Measurements from ENCODE around the gene NUP210. TPM values are rescaled to one million over a fixed set of nuclear protein-coding genes. Genes with fewer than 3 reads are reported as not detected.
A peak's percentile ranks its signal among the peaks of the same experiment; 100 is the strongest.

The NUP210 gene
- total and polyA plus RNA-seq, 2 experiments from 2014 or later, result 13.8 to 73.9 TPM

DNA sequence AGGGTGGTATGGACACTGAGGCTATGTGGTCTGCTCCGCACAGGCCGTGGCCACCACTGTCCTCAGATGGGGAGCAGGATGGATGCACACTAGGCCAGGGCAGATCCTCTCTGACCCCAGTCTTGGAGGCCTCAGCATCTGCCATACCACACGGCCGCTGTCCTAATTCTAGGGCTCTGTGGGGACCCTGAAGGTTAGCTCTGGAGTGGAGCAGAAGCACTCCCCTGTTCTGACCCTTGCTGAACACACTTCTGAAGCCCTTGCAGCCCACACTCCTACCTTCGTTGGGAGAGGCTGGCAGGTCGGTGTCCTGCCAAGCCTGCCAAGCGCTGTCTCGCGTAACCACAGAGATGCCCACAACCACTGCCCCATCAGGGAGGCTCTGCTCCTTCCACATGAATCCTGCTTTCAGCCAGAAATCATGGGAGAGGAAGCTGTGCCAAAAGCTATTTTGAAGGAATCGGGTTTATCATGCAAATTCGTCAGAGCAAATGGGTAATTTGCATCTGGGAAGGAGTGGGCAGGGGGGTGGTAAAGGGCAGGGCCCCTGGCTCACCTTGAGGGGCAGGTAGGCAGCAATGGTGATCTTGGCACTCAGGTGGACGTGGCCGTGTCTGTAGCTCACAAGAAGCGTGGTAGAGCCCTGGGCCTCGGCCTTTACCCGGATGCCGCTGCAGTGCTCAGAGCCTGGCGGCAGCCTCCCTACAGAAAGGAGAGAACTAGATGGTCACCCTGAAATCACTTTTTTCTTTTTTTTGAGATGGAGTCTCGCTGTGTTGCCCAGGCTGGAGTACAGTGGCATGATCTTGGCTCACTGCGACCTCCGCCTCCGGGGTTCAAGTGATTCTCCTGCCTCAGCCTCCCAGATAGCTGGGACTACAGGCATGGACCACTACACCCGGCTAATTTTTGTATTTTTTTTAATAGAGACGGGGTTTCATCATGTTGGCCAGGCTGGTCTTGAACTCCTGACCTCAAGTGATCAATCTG, 54.4 kb downstream of the NUP210 start:
- ATAC-seq, result peak; percentile 63
- Histone ChIP-seq H3K27ac (ENCODE audit: low read depth) (peak overlapping the region; percentile 90; the same call in 1 of the 2 replicates), H3K36me3 (ENCODE audit: insufficient read depth) (peaks cover 15% of the 10 kb centered on the region; the same call in 1 of the 2 replicates), H3K79me2 (replicated peaks; ENCODE audit: insufficient read depth) (no peaks in the 10 kb centered on the region), H3K27me3 (ENCODE audit: insufficient read depth) (no peaks in the 10 kb centered on the region), H3F3A (replicated peaks; ENCODE audit: low read depth) (no peaks in the 10 kb centered on the region; the same call in 1 of the 2 replicates), H3K9me2 (ENCODE audit: insufficient read depth) (no peaks in the 10 kb centered on the region), H3K4me1 (ENCODE audit: insufficient read depth) (peaks cover 14% of the 10 kb centered on the region), H4K20me1 (replicated peaks; ENCODE audit: insufficient read depth) (no peaks in the 10 kb centered on the region), H3K4me3 (peak overlapping the region; percentile 36; the same call in 1 of the 2 replicates), H2AFZ (no peak overlapping the region), H3K4me2 (peak overlapping the region; percentile 73)
- H3K27me3 Mint-ChIP-seq (ENCODE audit: insufficient read depth, low read depth, poor library complexity), result peaks cover 6% of the 10 kb centered on the region
- no peaks in the 10 kb centered on the region; the same call in 2 of the 3 replicates for H3K9me3 Mint-ChIP-seq
- H3K36me3 Mint-ChIP-seq (ENCODE audit: low read depth), result peaks cover 70% of the 10 kb centered on the region
- TF ChIP-seq, protein P1, sequence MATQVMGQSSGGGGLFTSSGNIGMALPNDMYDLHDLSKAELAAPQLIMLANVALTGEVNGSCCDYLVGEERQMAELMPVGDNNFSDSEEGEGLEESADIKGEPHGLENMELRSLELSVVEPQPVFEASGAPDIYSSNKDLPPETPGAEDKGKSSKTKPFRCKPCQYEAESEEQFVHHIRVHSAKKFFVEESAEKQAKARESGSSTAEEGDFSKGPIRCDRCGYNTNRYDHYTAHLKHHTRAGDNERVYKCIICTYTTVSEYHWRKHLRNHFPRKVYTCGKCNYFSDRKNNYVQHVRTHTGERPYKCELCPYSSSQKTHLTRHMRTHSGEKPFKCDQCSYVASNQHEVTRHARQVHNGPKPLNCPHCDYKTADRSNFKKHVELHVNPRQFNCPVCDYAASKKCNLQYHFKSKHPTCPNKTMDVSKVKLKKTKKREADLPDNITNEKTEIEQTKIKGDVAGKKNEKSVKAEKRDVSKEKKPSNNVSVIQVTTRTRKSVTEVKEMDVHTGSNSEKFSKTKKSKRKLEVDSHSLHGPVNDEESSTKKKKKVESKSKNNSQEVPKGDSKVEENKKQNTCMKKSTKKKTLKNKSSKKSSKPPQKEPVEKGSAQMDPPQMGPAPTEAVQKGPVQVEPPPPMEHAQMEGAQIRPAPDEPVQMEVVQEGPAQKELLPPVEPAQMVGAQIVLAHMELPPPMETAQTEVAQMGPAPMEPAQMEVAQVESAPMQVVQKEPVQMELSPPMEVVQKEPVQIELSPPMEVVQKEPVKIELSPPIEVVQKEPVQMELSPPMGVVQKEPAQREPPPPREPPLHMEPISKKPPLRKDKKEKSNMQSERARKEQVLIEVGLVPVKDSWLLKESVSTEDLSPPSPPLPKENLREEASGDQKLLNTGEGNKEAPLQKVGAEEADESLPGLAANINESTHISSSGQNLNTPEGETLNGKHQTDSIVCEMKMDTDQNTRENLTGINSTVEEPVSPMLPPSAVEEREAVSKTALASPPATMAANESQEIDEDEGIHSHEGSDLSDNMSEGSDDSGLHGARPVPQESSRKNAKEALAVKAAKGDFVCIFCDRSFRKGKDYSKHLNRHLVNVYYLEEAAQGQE (IDR thresholded peaks at IDR 0.05; ENCODE audit: unreplicated experiment), result no peak
- TF ChIP-seq NANOG (IDR thresholded peaks at IDR 0.05; ENCODE audit: borderline replicate concordance), result no peak
- TF ChIP-seq STAT1 (IDR thresholded peaks at IDR 0.05; ENCODE audit: unreplicated experiment), result no peak
- TF ChIP-seq EZH2 (IDR thresholded peaks at IDR 0.05; ENCODE audit: low read depth, unreplicated experiment), result no peak
- TF ChIP-seq EZH2phosphoT487 (IDR thresholded peaks at IDR 0.05; ENCODE audit: unreplicated experiment), result no peak
- TF ChIP-seq, protein P2, sequence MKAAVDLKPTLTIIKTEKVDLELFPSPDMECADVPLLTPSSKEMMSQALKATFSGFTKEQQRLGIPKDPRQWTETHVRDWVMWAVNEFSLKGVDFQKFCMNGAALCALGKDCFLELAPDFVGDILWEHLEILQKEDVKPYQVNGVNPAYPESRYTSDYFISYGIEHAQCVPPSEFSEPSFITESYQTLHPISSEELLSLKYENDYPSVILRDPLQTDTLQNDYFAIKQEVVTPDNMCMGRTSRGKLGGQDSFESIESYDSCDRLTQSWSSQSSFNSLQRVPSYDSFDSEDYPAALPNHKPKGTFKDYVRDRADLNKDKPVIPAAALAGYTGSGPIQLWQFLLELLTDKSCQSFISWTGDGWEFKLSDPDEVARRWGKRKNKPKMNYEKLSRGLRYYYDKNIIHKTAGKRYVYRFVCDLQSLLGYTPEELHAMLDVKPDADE (IDR thresholded peaks at IDR 0.05), result no peak
- TF ChIP-seq JUNB (IDR thresholded peaks at IDR 0.05; ENCODE audit: unreplicated experiment), result no peak
- no peak for TF ChIP-seq POLR2AphosphoS5 (IDR thresholded peaks at IDR 0.05; ENCODE audit: low read depth)
- TF ChIP-seq ZNF331 (CRISPR knock-in tag; IDR thresholded peaks at IDR 0.05; ENCODE audit: low read depth), result no peak
- TF ChIP-seq ZNF114 (CRISPR knock-in tag; IDR thresholded peaks at IDR 0.05), result no peak
- no peak for TF ChIP-seq CREB1 (CRISPR knock-in tag; IDR thresholded peaks at IDR 0.05; ENCODE audit: low read depth)
- TF ChIP-seq, protein P3, sequence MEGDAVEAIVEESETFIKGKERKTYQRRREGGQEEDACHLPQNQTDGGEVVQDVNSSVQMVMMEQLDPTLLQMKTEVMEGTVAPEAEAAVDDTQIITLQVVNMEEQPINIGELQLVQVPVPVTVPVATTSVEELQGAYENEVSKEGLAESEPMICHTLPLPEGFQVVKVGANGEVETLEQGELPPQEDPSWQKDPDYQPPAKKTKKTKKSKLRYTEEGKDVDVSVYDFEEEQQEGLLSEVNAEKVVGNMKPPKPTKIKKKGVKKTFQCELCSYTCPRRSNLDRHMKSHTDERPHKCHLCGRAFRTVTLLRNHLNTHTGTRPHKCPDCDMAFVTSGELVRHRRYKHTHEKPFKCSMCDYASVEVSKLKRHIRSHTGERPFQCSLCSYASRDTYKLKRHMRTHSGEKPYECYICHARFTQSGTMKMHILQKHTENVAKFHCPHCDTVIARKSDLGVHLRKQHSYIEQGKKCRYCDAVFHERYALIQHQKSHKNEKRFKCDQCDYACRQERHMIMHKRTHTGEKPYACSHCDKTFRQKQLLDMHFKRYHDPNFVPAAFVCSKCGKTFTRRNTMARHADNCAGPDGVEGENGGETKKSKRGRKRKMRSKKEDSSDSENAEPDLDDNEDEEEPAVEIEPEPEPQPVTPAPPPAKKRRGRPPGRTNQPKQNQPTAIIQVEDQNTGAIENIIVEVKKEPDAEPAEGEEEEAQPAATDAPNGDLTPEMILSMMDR (conservative IDR thresholded peaks at IDR 0.05; ENCODE audit: low read depth in 2 of 2), result no peak
- TF ChIP-seq, protein P4, sequence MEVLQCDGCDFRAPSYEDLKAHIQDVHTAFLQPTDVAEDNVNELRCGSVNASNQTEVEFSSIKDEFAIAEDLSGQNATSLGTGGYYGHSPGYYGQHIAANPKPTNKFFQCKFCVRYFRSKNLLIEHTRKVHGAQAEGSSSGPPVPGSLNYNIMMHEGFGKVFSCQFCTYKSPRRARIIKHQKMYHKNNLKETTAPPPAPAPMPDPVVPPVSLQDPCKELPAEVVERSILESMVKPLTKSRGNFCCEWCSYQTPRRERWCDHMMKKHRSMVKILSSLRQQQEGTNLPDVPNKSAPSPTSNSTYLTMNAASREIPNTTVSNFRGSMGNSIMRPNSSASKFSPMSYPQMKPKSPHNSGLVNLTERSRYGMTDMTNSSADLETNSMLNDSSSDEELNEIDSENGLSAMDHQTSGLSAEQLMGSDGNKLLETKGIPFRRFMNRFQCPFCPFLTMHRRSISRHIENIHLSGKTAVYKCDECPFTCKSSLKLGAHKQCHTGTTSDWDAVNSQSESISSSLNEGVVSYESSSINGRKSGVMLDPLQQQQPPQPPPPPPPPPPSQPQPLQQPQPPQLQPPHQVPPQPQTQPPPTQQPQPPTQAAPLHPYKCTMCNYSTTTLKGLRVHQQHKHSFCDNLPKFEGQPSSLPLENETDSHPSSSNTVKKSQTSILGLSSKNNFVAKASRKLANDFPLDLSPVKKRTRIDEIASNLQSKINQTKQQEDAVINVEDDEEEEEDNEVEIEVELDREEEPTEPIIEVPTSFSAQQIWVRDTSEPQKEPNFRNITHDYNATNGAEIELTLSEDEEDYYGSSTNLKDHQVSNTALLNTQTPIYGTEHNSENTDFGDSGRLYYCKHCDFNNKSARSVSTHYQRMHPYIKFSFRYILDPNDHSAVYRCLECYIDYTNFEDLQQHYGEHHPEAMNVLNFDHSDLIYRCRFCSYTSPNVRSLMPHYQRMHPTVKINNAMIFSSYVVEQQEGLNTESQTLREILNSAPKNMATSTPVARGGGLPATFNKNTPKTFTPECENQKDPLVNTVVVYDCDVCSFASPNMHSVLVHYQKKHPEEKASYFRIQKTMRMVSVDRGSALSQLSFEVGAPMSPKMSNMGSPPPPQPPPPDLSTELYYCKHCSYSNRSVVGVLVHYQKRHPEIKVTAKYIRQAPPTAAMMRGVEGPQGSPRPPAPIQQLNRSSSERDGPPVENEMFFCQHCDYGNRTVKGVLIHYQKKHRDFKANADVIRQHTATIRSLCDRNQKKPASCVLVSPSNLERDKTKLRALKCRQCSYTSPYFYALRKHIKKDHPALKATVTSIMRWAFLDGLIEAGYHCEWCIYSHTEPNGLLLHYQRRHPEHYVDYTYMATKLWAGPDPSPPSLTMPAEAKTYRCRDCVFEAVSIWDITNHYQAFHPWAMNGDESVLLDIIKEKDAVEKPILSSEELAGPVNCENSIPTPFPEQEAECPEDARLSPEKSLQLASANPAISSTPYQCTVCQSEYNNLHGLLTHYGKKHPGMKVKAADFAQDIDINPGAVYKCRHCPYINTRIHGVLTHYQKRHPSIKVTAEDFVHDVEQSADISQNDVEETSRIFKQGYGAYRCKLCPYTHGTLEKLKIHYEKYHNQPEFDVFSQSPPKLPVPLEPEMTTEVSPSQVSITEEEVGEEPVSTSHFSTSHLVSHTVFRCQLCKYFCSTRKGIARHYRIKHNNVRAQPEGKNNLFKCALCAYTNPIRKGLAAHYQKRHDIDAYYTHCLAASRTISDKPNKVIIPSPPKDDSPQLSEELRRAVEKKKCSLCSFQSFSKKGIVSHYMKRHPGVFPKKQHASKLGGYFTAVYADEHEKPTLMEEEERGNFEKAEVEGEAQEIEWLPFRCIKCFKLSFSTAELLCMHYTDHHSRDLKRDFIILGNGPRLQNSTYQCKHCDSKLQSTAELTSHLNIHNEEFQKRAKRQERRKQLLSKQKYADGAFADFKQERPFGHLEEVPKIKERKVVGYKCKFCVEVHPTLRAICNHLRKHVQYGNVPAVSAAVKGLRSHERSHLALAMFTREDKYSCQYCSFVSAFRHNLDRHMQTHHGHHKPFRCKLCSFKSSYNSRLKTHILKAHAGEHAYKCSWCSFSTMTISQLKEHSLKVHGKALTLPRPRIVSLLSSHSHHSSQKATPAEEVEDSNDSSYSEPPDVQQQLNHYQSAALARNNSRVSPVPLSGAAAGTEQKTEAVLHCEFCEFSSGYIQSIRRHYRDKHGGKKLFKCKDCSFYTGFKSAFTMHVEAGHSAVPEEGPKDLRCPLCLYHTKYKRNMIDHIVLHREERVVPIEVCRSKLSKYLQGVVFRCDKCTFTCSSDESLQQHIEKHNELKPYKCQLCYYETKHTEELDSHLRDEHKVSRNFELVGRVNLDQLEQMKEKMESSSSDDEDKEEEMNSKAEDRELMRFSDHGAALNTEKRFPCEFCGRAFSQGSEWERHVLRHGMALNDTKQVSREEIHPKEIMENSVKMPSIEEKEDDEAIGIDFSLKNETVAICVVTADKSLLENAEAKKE (CRISPR knock-in tag; IDR thresholded peaks at IDR 0.05), result no peak
- peak overlapping the region; percentile 98 for H3K27ac Mint-ChIP-seq
- peaks cover 30% of the 10 kb centered on the region for H3K4me1 Mint-ChIP-seq
- H3K4me3 Mint-ChIP-seq, result peak overlapping the region; percentile 57; the same call in 1 of the 3 replicates
- peak; percentile 51 for DNase-seq (ENCODE audit: low spot score)

Measured in GM23338 (cell line).